Neural cell (in vitro differentiated cells): ENCODE data around the gene CRIM1. TPM values are rescaled to one million over a fixed set of nuclear protein-coding genes. Genes with fewer than 3 reads are reported as not detected.

Source experiments
- H2AFZ ChIP-seq: fragments of 200-600, 300-800 bp; sonication (generic), shearing (Covaris generic); 2 replicates; pipeline ENCODE4 v1.6.0; 2014; ENCODE audit warnings: low read depth, mild to moderate bottlenecking, antibody characterized with exemption, low read length, moderate library complexity
- H3F3A ChIP-seq: fragments of 200-600 bp; shearing (Covaris generic); 2 replicates; pipeline ENCODE4 v1.6.1; 2016; ENCODE audit warnings: mild to moderate bottlenecking, moderate library complexity, mixed read lengths, antibody characterized with exemption, low read length; ENCODE audit not compliant: insufficient read depth, poor library complexity, severe bottlenecking
- H3K27ac ChIP-seq: fragments of 200-600, 300-800 bp; sonication (generic), shearing (Covaris generic); 2 replicates; pipeline ENCODE4 v1.5.1; 2014; ENCODE audit warnings: mild to moderate bottlenecking, low read length, moderate library complexity
- H3K27me3 ChIP-seq: fragments of 300-800, 200-600 bp; sonication (generic), shearing (Covaris generic); 2 replicates; pipeline ENCODE4 v1.6.0; 2014; ENCODE audit warnings: mild to moderate bottlenecking, low read depth, low read length, moderate library complexity; ENCODE audit not compliant: insufficient read depth
- H3K36me3 ChIP-seq: fragments of 300-800, 200-600 bp; sonication (generic), shearing (Covaris generic); 2 replicates; pipeline ENCODE4 v1.5.1; 2014; ENCODE audit warnings: mild to moderate bottlenecking, antibody characterized with exemption, low read length, moderate library complexity; ENCODE audit not compliant: insufficient read depth
- H3K4me2 ChIP-seq: fragments of 300-800, 200-600 bp; sonication (generic), shearing (Covaris generic); 2 replicates; pipeline ENCODE4 v1.6.0; 2014; ENCODE audit warnings: mild to moderate bottlenecking, low read length
- H3K4me3 ChIP-seq: fragments of 300-800, 200-600 bp; sonication (generic), shearing (Covaris generic); 2 replicates; pipeline ENCODE4 v1.5.1; 2014; ENCODE audit warnings: mild to moderate bottlenecking, low read length, moderate library complexity
- H3K79me2 ChIP-seq: fragments of 200-600 bp; shearing (Covaris generic); replicated peaks from 2 replicates; pipeline ENCODE4 v1.6.0; 2014; ENCODE audit warnings: mild to moderate bottlenecking, low read length, moderate library complexity; ENCODE audit not compliant: insufficient read depth
- H3K9ac ChIP-seq: fragments of 300-800, 200-600 bp; sonication (generic), shearing (Covaris generic); 2 replicates; pipeline ENCODE4 v1.6.1; 2016; ENCODE audit warnings: mild to moderate bottlenecking, low read length, mixed read lengths
- H3K9me2 ChIP-seq: fragments of 200-600 bp; shearing (Covaris generic); 2 replicates; pipeline ENCODE4 v1.6.1; 2016; ENCODE audit warnings: mild to moderate bottlenecking, low read length, mixed read lengths; ENCODE audit not compliant: insufficient read depth
- H3K9me3 ChIP-seq: fragments of 200-600, 300-800 bp; sonication (generic), shearing (Covaris generic); 2 replicates; pipeline ENCODE4 v1.6.1; 2016; ENCODE audit warnings: mild to moderate bottlenecking, mixed run types, low read length, moderate library complexity, mixed read lengths
- H4K20me1 ChIP-seq: fragments of 200-600 bp; shearing (Covaris generic); 2 replicates; pipeline ENCODE4 v1.6.1; 2016; ENCODE audit warnings: mild to moderate bottlenecking, mixed run types; ENCODE audit not compliant: insufficient read depth
- EP300 ChIP-seq: fragments of 450-650 bp; conservative IDR thresholded peaks from 2 replicates; pipeline ENCODE4 v1.6.1; 2014; ENCODE audit warnings: antibody characterized with exemption, mild to moderate bottlenecking, moderate library complexity; ENCODE audit not compliant: poor library complexity, severe bottlenecking
- EZH2 ChIP-seq: fragments of 200-600, 300-800 bp; shearing (Covaris generic), sonication (generic); IDR thresholded peaks from 2 replicates; pipeline ENCODE4 v1.6.1; 2014; ENCODE audit warnings: antibody characterized with exemption, low read length, borderline replicate concordance, mild to moderate bottlenecking; ENCODE audit not compliant: insufficient read depth, poor library complexity, severe bottlenecking
- MXI1 ChIP-seq: fragments of 450-650 bp; conservative IDR thresholded peaks from 2 replicates; pipeline ENCODE4 v1.6.1; 2014; ENCODE audit warnings: antibody characterized with exemption, mild to moderate bottlenecking; ENCODE audit not compliant: poor library complexity, severe bottlenecking
- POLR2AphosphoS5 ChIP-seq: IDR thresholded peaks from 2 replicates; pipeline ENCODE4 v1.6.1; 2012
- RAD21 ChIP-seq: fragments of 450-650 bp; conservative IDR thresholded peaks from 2 replicates; pipeline ENCODE4 v1.6.1; 2014; ENCODE audit warnings: antibody characterized with exemption, mild to moderate bottlenecking, moderate library complexity
- REST ChIP-seq: IDR thresholded peaks from 2 replicates; pipeline ENCODE4 v1.6.1; 2012; ENCODE audit warnings: borderline replicate concordance
- SMC3 ChIP-seq: fragments of 450-650 bp; conservative IDR thresholded peaks from 2 replicates; pipeline ENCODE4 v1.6.1; 2014; ENCODE audit warnings: antibody characterized with exemption, mild to moderate bottlenecking, moderate library complexity; ENCODE audit not compliant: poor library complexity
- TAF1 ChIP-seq: IDR thresholded peaks from 2 replicates; pipeline ENCODE4 v1.6.1; 2012; ENCODE audit warnings: low read depth
- polyA plus RNA-seq: library from polyadenylated mRNA; depleted of rRNA; stranded (reverse); fragments of >200 nt; gene quantifications from 2 replicates; pipeline ENCODE4 v1.2.3, GENCODE V29; 2014
- TF ChIP-seq, protein P1 (sequence below): fragments of 450-650 bp; IDR thresholded peaks from 2 replicates; pipeline ENCODE4 v1.5.1; 2014; ENCODE audit warnings: antibody characterized with exemption, mild to moderate bottlenecking, moderate library complexity; ENCODE audit not compliant: poor library complexity, severe bottlenecking

CRIM1 gene
- polyA plus RNA-seq, 1 donor from 2014 or later, result 6.7 TPM

GRCh38 chr2:36455011-36455410 is 99.4 kb downstream of the CRIM1 start:
- H3K27me3 ChIP-seq, result no peaks in the 10 kb centered on the region
- H3K9me3 ChIP-seq, result no peaks in the 10 kb centered on the region
- no peaks in the 10 kb centered on the region for H4K20me1 ChIP-seq
- no peak overlapping the region for H3K9ac ChIP-seq
- no peaks in the 10 kb centered on the region for H3K79me2 ChIP-seq
- TF ChIP-seq REST, result no peak
- TF ChIP-seq POLR2AphosphoS5, result no peak
- no peak for TF ChIP-seq TAF1
- TF ChIP-seq MXI1, result no peak
- no peak for TF ChIP-seq RAD21
- TF ChIP-seq EP300, result no peak
- TF ChIP-seq EZH2, result no peak
- TF ChIP-seq SMC3, result no peak
- TF ChIP-seq, protein P1, sequence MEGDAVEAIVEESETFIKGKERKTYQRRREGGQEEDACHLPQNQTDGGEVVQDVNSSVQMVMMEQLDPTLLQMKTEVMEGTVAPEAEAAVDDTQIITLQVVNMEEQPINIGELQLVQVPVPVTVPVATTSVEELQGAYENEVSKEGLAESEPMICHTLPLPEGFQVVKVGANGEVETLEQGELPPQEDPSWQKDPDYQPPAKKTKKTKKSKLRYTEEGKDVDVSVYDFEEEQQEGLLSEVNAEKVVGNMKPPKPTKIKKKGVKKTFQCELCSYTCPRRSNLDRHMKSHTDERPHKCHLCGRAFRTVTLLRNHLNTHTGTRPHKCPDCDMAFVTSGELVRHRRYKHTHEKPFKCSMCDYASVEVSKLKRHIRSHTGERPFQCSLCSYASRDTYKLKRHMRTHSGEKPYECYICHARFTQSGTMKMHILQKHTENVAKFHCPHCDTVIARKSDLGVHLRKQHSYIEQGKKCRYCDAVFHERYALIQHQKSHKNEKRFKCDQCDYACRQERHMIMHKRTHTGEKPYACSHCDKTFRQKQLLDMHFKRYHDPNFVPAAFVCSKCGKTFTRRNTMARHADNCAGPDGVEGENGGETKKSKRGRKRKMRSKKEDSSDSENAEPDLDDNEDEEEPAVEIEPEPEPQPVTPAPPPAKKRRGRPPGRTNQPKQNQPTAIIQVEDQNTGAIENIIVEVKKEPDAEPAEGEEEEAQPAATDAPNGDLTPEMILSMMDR, result no peak
- no peaks in the 10 kb centered on the region for H3K36me3 ChIP-seq
- H3K4me2 ChIP-seq, result no peak overlapping the region
- no peaks in the 10 kb centered on the region for H3K9me2 ChIP-seq
- no peaks in the 10 kb centered on the region for H3F3A ChIP-seq
- no peak overlapping the region for H3K27ac ChIP-seq
- H3K4me3 ChIP-seq, result no peak overlapping the region
- H2AFZ ChIP-seq, result no peak overlapping the region

- no peak overlapping the region for H2AFZ ChIP-seq
- H4K20me1 ChIP-seq, result no peaks in the 10 kb centered on the region
- no peaks in the 10 kb centered on the region for H3K9me2 ChIP-seq
- H3K4me3 ChIP-seq, result no peak overlapping the region
- no peak for TF ChIP-seq EP300
- no peak for TF ChIP-seq RAD21
- TF ChIP-seq REST, result no peak
- TF ChIP-seq EZH2, result no peak
- TF ChIP-seq TAF1, result no peak
- TF ChIP-seq SMC3, result no peak
- no peak for TF ChIP-seq MXI1
- no peaks in the 10 kb centered on the region for H3K79me2 ChIP-seq
- H3K9me3 ChIP-seq, result no peaks in the 10 kb centered on the region
- no peak overlapping the region for H3K27ac ChIP-seq
- H3K36me3 ChIP-seq, result no peaks in the 10 kb centered on the region
- no peak overlapping the region for H3K9ac ChIP-seq
- H3K4me2 ChIP-seq, result no peak overlapping the region
- H3K27me3 ChIP-seq, result no peaks in the 10 kb centered on the region
- H3F3A ChIP-seq, result no peaks in the 10 kb centered on the region
These were observed 100.2 kb downstream of the CRIM1 start for GRCh38 chr2:36455788-36456187.
